Lower leg skin (tissue), 4 donors: Measurements from ENCODE around the gene PLEKHM3. TPM values are rescaled to one million over a fixed set of nuclear protein-coding genes. Genes with fewer than 3 reads are reported as not detected.

Experiments used
- DNase-seq, 2 donors: peaks; one replicate each; pipeline ENCODE4 v3.0.0-alpha.2; 2019; ENCODE audit warnings: low spot score in 2 of 2
- H3K4me3 ChIP-seq: fragments of 200-600 bp; sonication (generic); 2 replicates; pipeline ENCODE4 v1.5.1; 2017; ENCODE audit warnings: mild to moderate bottlenecking, low read depth; ENCODE audit not compliant: poor library complexity, severe bottlenecking
- CTCF ChIP-seq, 3 donors: fragments of 450-650 bp; IDR thresholded peaks; one replicate each; pipeline ENCODE4 v1.5.1; 2016; ENCODE audit warnings: antibody characterized with exemption in 3 of 3, mild to moderate bottlenecking in 3 of 3, moderate library complexity in 2 of 3
- POLR2A ChIP-seq, 2 donors: fragments of 450-650 bp; IDR thresholded peaks; one replicate each; pipeline ENCODE4 v1.6.1; 2016 to 2017; ENCODE audit warnings: antibody characterized with exemption in 2 of 2, mild to moderate bottlenecking in 1 of 2, moderate library complexity in 1 of 2
- WGBS, 2 donors: methylation state at CpG; one replicate each; pipeline ENCODE4 v1.1.5; 2018; 5-methylcytosine and 5-hydroxymethylcytosine counted together
- intact Hi-C: fragments of 100-400 bp; cut with DNase I; formaldehyde crosslinking; loops from one replicate; pipeline ENCODE4 v1.15.0; 2023; ENCODE audit warnings: low total_unique reads
- total RNA-seq, 4 donors: library from RNA; depleted of rRNA; stranded (reverse); fragments of >200 nt; gene quantifications; one replicate each; pipeline ENCODE4 v1.1.0, GENCODE V29; 2016

PLEKHM3 gene
- total RNA-seq, 4 donors from 2014 or later = 18.3 to 22.2 (median 19.4) TPM

- TF ChIP-seq CTCF (IDR thresholded peaks at IDR 0.05) (peak in 1 of 3 donors; percentile 21), POLR2A (IDR thresholded peaks at IDR 0.05) (no peak)
- 36 to 48% methylated on average over 8 of the region's 8 CpGs for WGBS, 2 donors
- no peak overlapping the region for H3K4me3 ChIP-seq
- peak; percentile 37 to 88 for DNase-seq
- intact Hi-C loops = no loop called here
These were observed 15.2 kb upstream of the PLEKHM3 start for GRCh38 chr2:208040199-208041171.

- no peak for TF ChIP-seq CTCF (IDR thresholded peaks at IDR 0.05)
- no peak for TF ChIP-seq POLR2A (IDR thresholded peaks at IDR 0.05)
- no peak for DNase-seq
- no peak overlapping the region for H3K4me3 ChIP-seq
- 77 to 84% methylated on average over 12 of the region's 12 CpGs for WGBS, 2 donors
- intact Hi-C loops = loop anchor here (5.0 kb wide), 1 partner anchor 292 kb away; no protein-coding TSS in a partner anchor
These were observed 14.2 kb upstream of the PLEKHM3 start for GRCh38 chr2:208039376-208040110.

GRCh38 chr2:208037564-208038487, 12.5 kb upstream of the PLEKHM3 start:
- no peak overlapping the region for H3K4me3 ChIP-seq
- no peak for DNase-seq
- WGBS, 2 donors = 70 to 83% methylated on average over 4 of the region's 4 CpGs
- intact Hi-C loops = loop anchor here (5.0 kb wide), 1 partner anchor 291 kb away; no protein-coding TSS in a partner anchor
- no peak for TF ChIP-seq POLR2A (IDR thresholded peaks at IDR 0.05)
- no peak for TF ChIP-seq CTCF (IDR thresholded peaks at IDR 0.05)

- no peak for DNase-seq
- intact Hi-C loops = loop anchor here (5.0 kb wide), 1 partner anchor 289 kb away; no protein-coding TSS in a partner anchor
- 43 to 77% methylated on average over 4 of the region's 4 CpGs for WGBS, 2 donors
- no peak overlapping the region for H3K4me3 ChIP-seq
- TF ChIP-seq POLR2A (IDR thresholded peaks at IDR 0.05) (no peak), CTCF (IDR thresholded peaks at IDR 0.05) (no peak)
These were observed 11.0 kb upstream of the PLEKHM3 start for GRCh38 chr2:208036357-208036756.
